Stimulated activated naive CD8-positive, alpha-beta T cell treated with anti-CD3 and anti-CD28 coated beads, Interleukin-15, Interleukin-2, amounts not matched to agents 100 U/mL and 50 U/mL, for 24 hours (primary cell): ENCODE results near the gene ARNT2.

Source experiments
- ATAC-seq: fragments of 150-1000 bp; cut with Tn5 transposase; one replicate; pipeline ENCODE4 v1.10.0; 2021
- DNase-seq: peaks from one replicate; pipeline ENCODE4 v3.0.0; 2021

ARNT2 gene

GRCh38 chr15:80442728-80443403, 38.7 kb downstream of the ARNT2 start:
- ATAC-seq (no peak), DNase-seq (no peak)

- DNase-seq (no peak), ATAC-seq (no peak)
Measured at GRCh38 chr15:80444680-80445251, 40.6 kb downstream of the ARNT2 start.

- ATAC-seq (no peak), DNase-seq (no peak)
Measured at GRCh38 chr15:80445300-80446041, 41.3 kb downstream of the ARNT2 start.

GRCh38 chr15:80447077-80447476, 42.9 kb downstream of the ARNT2 start:
- ATAC-seq (no peak), DNase-seq (no peak)

DNA sequence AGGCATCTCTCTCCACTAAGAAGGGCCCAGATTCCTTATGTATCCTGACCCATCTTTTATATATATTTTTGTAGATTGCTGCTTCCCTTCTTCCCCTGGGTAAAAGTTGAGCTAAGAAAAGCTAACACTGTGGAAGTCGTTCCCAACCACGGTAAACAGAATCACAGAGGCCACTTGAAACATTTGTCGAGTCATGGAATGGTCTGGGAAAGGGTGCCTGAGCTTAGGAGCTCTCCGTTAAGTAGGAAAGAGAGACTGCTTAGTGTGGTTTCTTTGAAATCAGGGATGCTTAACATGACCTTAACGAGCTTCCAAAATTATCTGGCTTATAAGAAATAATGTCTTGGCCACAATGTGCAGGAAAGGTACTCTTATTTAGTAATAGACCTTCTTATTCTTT, 45.6 kb downstream of the ARNT2 start:
- ATAC-seq (no peak), DNase-seq (no peak)

- DNase-seq (no peak), ATAC-seq (no peak)
Measured at GRCh38 chr15:80450811-80451321, 46.7 kb downstream of the ARNT2 start.

DNA sequence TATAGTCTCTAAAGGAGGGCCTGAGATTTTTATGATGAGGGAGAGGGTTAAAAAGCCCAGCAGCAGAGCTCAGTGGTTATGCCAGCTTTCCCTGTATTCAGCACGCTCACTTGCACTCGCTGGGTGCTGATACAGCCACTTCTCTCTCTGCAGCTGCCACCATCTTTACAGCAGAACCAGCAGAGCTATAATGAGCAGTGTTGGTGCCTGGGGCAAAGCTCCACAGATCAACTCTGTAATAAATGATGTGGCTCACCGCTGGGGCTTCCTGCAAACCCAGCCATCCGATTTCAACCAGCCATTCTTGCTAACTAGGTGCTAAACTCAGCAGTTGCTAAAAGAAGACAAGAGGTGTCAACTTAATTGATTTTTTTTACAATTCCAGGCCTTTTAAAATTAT, 48.0 kb downstream of the ARNT2 start:
- DNase-seq, result no peak
- ATAC-seq, result no peak

DNA sequence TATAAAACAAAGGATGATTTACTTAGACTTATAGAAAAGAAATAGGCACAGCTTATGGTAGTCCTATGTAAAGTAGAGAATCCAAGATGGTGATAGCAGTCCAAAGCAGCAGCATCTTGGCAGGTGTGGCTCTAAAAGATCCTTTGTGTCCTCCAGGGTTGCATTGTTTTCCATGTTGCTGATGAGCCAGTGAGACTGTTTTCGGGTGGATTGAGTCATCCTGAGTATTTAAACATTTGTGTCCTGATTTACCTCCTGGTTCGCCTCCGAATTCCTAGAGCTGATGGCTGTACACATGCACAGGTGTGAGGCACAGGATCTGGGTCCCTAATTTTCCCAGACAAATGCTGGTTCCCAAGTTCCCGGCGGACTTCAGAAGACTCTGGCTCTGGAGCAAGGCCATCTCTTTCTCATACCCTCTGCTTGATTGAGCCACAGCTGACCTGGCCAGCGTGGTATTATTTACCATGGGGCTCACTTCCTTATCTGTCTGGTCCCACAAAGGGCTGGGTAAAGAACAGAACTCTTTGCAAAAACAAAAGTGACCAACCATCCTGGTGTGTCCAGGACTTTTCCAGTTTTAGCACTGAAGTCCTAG, 51.0 kb downstream of the ARNT2 start:
- DNase-seq (no peak), ATAC-seq (no peak)

DNA sequence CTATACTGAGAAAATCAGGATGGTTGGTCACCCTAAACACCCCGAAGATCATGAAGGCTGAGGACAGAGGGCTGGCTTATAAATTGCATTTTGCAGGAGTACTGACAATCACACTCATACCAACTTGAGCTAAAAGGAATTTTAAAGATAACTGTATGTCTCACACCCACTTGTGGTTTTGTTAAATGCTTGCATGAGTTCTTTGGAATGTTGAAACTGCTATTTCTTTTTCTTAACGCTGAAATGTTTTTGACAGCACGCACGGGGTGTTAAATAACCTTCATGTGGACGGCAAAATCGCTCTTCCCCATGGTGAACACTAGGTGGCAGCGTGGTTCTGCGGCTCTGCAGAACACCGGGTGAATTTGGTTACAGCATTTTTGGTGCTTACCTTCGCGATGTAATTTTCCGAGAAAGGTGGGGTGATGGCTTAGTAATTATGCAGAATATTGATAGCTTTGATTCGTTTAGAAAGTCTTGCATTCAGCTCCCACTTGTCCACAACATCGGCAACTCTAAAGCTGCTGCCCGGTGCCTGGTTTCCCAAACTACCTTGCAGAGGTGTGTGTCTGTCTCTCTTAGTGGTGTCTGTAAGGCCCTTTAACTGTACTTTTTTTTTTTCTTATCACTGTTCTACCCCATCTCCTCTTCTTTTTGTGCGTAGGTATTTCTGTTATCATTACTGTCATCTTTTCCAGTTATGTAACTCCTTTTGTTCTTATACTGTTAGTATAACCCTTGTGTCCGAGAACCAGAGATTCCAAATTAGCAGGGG, 51.7 kb downstream of the ARNT2 start:
- DNase-seq (peak; percentile 57), ATAC-seq (peak; percentile 65)

- no peak for DNase-seq
- ATAC-seq, result no peak
Measured at GRCh38 chr15:80456517-80457492, 52.6 kb downstream of the ARNT2 start.

GRCh38 chr15:80457896-80458295, 53.7 kb downstream of the ARNT2 start:
- no peak for ATAC-seq
- DNase-seq, result no peak

- ATAC-seq (no peak), DNase-seq (no peak)
Measured at GRCh38 chr15:80458580-80458979, 54.4 kb downstream of the ARNT2 start.

DNA sequence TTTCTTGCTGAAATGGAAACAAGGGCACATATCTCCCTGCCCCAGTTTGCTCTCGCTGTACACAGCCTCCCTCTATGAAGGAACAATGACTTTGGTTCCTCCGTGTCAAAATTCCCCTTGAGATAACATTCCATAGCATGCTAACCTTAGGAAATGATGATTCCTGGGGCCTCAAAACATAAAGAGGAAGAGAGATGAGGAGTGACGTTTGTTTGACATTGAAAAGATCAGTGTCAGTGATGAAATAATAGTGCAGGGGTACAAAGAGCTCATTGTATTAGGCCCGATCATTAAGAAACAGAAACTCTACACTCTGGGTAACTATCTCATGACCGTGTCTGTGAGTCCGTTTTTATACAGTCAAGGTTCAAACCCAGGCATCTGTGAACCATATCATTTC, 55.2 kb downstream of the ARNT2 start:
- ATAC-seq (no peak), DNase-seq (no peak)

DNA sequence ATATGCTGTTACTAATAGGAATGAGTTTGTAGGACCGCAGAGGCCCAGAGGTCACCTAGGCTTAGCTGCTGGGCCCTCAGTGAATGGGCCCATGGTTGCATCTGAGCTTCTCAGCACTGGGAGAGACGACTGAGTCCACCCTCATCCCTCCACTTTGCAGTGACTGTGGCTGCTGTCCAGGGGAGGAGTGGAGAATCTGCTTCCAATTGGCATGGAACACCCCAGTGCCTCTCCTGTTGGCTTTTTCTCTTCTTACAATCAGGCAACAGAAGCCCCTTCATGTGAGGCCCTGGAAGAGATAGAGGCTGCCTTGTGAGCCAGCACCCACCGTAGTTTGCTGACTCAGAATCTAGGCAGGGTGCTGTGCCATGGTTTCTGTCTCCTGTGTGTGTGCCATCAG, 55.6 kb downstream of the ARNT2 start:
- DNase-seq (no peak), ATAC-seq (no peak)

GRCh38 chr15:80461356-80462095, 57.3 kb downstream of the ARNT2 start:
- ATAC-seq (no peak), DNase-seq (no peak)

DNA sequence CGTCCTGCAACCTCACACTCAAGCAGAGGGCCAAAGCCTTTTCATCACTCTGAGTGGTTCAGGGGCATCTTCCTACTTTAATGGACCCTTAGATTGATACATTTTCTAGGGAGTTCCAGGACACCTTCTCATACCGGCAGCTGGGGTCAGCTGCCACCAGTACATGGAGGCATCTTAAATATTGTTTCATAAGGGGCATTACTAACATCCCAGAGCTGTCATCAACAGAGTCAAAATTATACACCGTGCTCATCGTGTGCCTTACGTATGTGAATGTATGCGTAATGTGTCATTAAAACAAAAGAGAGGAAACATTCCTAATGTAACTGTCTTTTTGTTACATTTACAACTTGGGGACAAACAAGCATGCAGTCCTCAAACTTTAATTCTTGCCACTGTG, 57.9 kb downstream of the ARNT2 start:
- no peak for DNase-seq
- ATAC-seq, result no peak

- ATAC-seq (no peak), DNase-seq (no peak)
Measured at GRCh38 chr15:80462836-80463512, 58.8 kb downstream of the ARNT2 start.

GRCh38 chr15:80464951-80465625, 60.9 kb downstream of the ARNT2 start:
- peak; percentile 34 for ATAC-seq
- no peak for DNase-seq

GRCh38 chr15:80465626-80466005, 61.4 kb downstream of the ARNT2 start:
- DNase-seq (no peak), ATAC-seq (no peak)
